GM18519 (cell line): ENCODE data around the gene SLC25A39.
"Not testable (repeated sequence)": the region's sequence is repeated elsewhere in the genome, so short reads cannot be mapped to it uniquely, and the experiment has no call there.

Experiments
- ATAC-seq: cut with Tn5 transposase; IDR thresholded peaks from one replicate; pipeline ENCODE4 v1.9.1; 2021; ENCODE audit warnings: mild to moderate bottlenecking, moderate library complexity; ENCODE audit not compliant: unreplicated experiment, low FRiP score

The SLC25A39 gene

GRCh38 chr17:44354582-44355561, 30.2 kb upstream of the SLC25A39 start:
- no peak for ATAC-seq

GRCh38 chr17:44353672-44354331, 29.2 kb upstream of the SLC25A39 start:
- no peak for ATAC-seq

- ATAC-seq, result no peak
Measured at GRCh38 chr17:44352828-44353671, 28.4 kb upstream of the SLC25A39 start.

GRCh38 chr17:44351961-44352827, 27.6 kb upstream of the SLC25A39 start:
- ATAC-seq, result no peak

- ATAC-seq, result no peak
Measured at GRCh38 chr17:44351464-44351863, 26.8 kb upstream of the SLC25A39 start.

- no peak for ATAC-seq
Measured at GRCh38 chr17:44350733-44351226, 26.2 kb upstream of the SLC25A39 start.

GRCh38 chr17:44349553-44350070, 25.0 kb upstream of the SLC25A39 start:
- no peak for ATAC-seq

- ATAC-seq, result no peak
Measured at GRCh38 chr17:44348988-44349364, 24.4 kb upstream of the SLC25A39 start.

- ATAC-seq, result peak; percentile 28
Measured at GRCh38 chr17:44348234-44348987, 23.8 kb upstream of the SLC25A39 start.

GRCh38 chr17:44347206-44348055, 22.8 kb upstream of the SLC25A39 start:
- ATAC-seq, result not testable (repeated sequence)

GRCh38 chr17:44346064-44346844, 21.6 kb upstream of the SLC25A39 start:
- ATAC-seq, result no peak

- ATAC-seq, result no peak
Measured at GRCh38 chr17:44345454-44346026, 20.9 kb upstream of the SLC25A39 start.

- ATAC-seq, result peak; percentile 44
Measured at GRCh38 chr17:44344939-44345453, 20.4 kb upstream of the SLC25A39 start, which contains the start of gene GRN. TSS of gene GRN (plus strand) at chr17:44345302. CDS start at chr17:44349165, 3,863 bp downstream.

GRCh38 chr17:44343510-44344209, 19.0 kb upstream of the SLC25A39 start:
- no peak for ATAC-seq

- not testable (repeated sequence) for ATAC-seq
Measured at GRCh38 chr17:44340553-44340952, 15.9 kb upstream of the SLC25A39 start.

- no peak for ATAC-seq
Measured at GRCh38 chr17:44338702-44339101, 14.1 kb upstream of the SLC25A39 start.
